ENCODE data around the gene TRMT10C. TPM values are rescaled to one million over a fixed set of nuclear protein-coding genes. Genes with fewer than 3 reads are reported as not detected.

Gene TRMT10C
- total RNA-seq, 1 donor from 2014 or later: 15.1 TPM

DNA sequence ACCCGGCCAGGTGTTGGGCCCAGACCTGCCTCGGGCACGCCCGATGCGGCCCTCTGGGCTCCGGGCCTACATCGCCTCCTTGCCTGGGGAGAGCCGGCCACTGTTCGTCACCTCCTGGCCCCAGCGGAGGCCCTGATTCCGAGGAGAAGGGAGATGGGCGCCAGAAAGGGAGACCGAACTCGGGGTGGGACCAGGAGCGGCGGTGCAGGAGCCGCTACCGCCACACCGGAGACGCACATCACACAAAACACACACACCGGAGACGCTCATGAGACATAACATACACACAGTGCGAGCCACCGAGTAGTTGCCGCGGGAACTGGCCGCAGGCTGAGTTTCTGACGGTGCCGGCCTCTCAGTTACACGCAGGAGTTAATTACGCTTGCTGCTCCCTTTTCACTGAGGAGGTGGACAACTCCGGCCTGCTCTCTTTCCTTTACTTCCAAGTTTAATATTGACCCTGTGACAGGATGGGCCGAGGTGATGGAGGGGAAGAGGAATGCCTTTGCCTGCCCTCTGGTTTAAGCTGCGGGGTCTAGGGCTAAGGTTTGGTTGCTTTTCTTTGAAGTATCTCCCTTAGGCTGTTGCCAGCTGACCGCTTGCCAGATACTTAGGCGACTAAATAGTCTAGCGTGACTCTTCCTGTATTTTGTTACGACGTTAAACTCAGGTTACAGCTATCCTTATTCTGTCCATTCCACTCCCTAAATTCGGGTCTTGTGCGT is 12.9 kb downstream of the TRMT10C start:
- peak overlapping the region; percentile 75 for H3K4me3 ChIP-seq
- DNase-seq (peak; percentile 76), ATAC-seq (peak; percentile 76)
- no peaks in the 10 kb centered on the region for H3K9me3 ChIP-seq
- TF ChIP-seq, protein P1, sequence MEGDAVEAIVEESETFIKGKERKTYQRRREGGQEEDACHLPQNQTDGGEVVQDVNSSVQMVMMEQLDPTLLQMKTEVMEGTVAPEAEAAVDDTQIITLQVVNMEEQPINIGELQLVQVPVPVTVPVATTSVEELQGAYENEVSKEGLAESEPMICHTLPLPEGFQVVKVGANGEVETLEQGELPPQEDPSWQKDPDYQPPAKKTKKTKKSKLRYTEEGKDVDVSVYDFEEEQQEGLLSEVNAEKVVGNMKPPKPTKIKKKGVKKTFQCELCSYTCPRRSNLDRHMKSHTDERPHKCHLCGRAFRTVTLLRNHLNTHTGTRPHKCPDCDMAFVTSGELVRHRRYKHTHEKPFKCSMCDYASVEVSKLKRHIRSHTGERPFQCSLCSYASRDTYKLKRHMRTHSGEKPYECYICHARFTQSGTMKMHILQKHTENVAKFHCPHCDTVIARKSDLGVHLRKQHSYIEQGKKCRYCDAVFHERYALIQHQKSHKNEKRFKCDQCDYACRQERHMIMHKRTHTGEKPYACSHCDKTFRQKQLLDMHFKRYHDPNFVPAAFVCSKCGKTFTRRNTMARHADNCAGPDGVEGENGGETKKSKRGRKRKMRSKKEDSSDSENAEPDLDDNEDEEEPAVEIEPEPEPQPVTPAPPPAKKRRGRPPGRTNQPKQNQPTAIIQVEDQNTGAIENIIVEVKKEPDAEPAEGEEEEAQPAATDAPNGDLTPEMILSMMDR (IDR thresholded peaks at IDR 0.05): no peak
- peaks cover 43% of the 10 kb centered on the region for H3K4me1 ChIP-seq
- H3K36me3 ChIP-seq: peaks cover 10% of the 10 kb centered on the region
- no peaks in the 10 kb centered on the region for H3K27me3 ChIP-seq
- intact Hi-C loops (cut with DNase I): no loop called here
- peak overlapping the region; percentile 98 for H3K27ac ChIP-seq

DNA sequence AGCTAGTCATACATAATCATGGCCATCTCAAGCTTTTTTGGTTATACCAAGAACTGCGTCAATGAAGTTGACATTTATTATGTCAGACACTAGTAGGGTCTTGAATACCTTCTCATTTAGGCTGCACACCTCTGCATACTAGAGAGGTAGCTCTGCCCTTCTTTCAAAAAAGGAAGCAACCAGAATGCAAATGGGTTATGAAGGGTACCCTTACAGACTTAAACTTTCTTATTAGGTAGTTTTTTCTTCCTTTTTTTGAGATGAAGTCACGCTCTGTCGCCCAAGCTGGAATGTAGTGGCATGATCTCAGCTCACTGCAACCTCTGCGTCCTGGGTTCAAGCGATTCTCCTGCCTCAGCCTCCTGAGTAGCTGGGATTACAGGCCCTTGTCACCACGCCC is 15.6 kb downstream of the TRMT10C start:
- intact Hi-C loops (cut with DNase I): no loop called here
- ATAC-seq: no peak

DNA sequence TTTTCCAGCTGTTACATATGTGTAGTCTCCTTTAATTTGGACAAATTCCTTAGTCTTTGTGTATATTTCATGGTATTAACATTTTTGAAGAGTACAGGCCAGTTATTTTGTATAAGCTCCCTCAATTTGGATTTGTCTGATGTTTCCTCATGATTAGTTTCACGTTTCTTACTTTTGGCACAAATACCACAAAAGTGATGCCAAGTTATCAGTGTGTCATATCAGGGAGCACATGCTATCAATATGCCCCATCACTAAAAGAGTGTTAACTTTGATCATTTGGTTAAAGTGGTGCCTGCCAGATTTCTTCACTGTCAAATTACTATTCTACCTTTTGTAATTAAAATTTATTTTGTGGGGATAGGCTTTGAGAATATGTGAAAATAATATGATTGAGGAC is 26.9 kb downstream of the TRMT10C start:
- no peak overlapping the region for H3K4me3 ChIP-seq
- H3K27me3 ChIP-seq: no peaks in the 10 kb centered on the region
- no peaks in the 10 kb centered on the region for H3K9me3 ChIP-seq
- no peaks in the 10 kb centered on the region for H3K4me1 ChIP-seq
- TF ChIP-seq, protein P1 (IDR thresholded peaks at IDR 0.05): no peak
- intact Hi-C loops (cut with DNase I): no loop called here
- H3K36me3 ChIP-seq: peaks cover 72% of the 10 kb centered on the region
- DNase-seq (no peak), ATAC-seq (no peak)
- no peak overlapping the region for H3K27ac ChIP-seq

More for the DNA sequence above, 15.6 kb downstream of the TRMT10C start:
- Histone ChIP-seq H3K4me1 (peaks cover 57% of the 10 kb centered on the region), H3K9me3 (no peaks in the 10 kb centered on the region), H3K27me3 (no peaks in the 10 kb centered on the region), H3K27ac (no peak overlapping the region), H3K36me3 (peaks cover 36% of the 10 kb centered on the region), H3K4me3 (no peak overlapping the region)
- TF ChIP-seq, protein P1 (IDR thresholded peaks at IDR 0.05): no peak
- DNase-seq: no peak

DNA sequence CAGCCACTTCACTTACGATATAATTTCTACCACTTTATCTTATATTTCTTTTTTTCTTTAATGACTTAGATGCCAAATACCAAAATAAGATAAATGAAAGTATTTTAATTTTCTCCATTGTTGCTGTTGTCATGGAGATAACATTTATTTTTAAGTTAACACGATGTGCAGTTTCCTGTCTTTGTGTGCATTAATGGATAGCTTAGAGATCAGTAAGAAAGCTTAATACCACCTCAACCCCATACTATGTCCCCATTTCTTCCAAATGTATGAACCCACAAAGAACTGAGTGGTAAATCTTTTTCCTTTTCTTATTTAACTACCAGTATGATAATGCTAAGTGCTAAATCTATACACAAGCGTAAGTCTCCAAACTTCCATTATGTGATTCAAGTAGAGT is 29.4 kb downstream of the TRMT10C start:
- TF ChIP-seq, protein P1 (IDR thresholded peaks at IDR 0.05): no peak
- peaks cover 73% of the 10 kb centered on the region for H3K36me3 ChIP-seq
- H3K4me3 ChIP-seq: no peak overlapping the region
- DNase-seq (no peak), ATAC-seq (no peak)
- intact Hi-C loops (cut with DNase I): no loop called here
- no peaks in the 10 kb centered on the region for H3K27me3 ChIP-seq
- H3K27ac ChIP-seq: no peak overlapping the region
- H3K9me3 ChIP-seq: no peaks in the 10 kb centered on the region
- no peaks in the 10 kb centered on the region for H3K4me1 ChIP-seq

DNA sequence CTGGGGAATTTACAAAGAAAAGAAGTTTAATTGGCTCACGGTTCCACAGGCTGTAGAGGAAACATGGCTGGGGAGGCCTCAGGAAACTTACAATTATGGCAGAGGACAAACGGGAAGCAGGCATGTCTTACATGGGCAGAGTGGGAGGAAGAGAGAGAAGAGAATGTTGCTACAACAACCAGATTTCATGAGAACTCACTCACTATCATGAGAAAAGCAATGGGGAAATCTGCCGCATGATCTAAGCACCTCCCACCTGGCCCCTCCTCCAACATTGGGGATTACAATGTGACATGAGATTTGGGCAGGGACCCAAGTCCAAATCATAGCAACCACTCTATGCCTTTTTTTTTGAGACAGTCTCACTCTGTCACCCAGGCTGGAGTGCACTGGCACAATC is 41.1 kb downstream of the TRMT10C start:
- no peaks in the 10 kb centered on the region for H3K4me1 ChIP-seq
- TF ChIP-seq, protein P1 (IDR thresholded peaks at IDR 0.05): no peak
- H3K27ac ChIP-seq: no peak overlapping the region
- H3K27me3 ChIP-seq: no peaks in the 10 kb centered on the region
- H3K36me3 ChIP-seq: no peaks in the 10 kb centered on the region
- ATAC-seq (peak; percentile 50), DNase-seq (no peak)
- no peak overlapping the region for H3K4me3 ChIP-seq
- no peaks in the 10 kb centered on the region for H3K9me3 ChIP-seq
- intact Hi-C loops (cut with DNase I): no loop called here

Data from upper lobe of right lung (tissue), 1 donor.